Right forelimb (tissue), 1 donor: ENCODE results near the gene NTSR1.
A peak's percentile ranks its signal among the peaks of the same experiment; 100 is the strongest.

ENCODE experiments used
- DNase-seq: peaks from one replicate; pipeline ENCODE4 v3.0.0-alpha.2; 2018

The NTSR1 gene

DNA sequence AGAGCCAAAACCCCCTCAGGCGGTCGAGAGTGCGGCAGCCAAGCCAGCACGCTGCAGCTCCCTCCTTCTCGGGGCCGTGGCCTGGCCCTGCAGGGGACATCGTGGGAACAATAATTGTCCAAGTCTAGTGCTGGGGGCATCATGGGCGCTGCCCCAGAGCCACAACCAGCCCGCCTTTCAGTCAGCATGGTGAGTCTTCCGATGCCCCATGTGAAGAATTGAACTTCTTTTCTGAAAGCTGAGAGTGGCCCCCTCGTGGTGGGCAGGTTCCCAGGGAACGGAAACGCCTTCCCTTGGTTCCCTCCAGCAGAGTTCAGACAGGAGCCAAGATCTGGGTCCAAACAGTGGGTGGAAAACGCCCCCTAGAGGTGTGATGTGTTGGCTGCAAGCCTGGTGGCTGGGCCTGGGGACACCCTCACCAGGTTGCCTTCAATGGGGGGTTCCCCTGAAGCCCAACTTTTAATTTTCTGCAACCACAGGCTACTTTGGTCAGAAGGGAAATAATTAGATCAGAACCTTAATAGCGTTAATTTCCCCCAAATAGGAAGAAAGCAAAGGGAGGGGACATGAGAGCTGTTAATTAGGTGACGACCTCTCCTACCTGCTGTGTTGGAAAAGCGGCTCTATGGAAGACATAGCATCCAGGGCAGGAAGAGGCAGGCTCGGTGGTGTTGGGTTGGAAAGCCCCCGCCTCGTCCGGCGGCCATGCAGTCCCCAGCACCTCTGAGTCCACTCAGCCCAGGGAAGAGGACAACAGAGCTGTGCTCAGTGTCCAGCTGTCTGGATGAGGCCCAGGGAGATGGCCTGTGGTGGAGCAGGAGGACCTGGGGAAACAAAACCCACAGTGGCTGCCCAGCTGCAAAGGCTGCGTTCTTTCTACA, 82.9 kb downstream of the NTSR1 start:
- DNase-seq: peak; percentile 90

DNA sequence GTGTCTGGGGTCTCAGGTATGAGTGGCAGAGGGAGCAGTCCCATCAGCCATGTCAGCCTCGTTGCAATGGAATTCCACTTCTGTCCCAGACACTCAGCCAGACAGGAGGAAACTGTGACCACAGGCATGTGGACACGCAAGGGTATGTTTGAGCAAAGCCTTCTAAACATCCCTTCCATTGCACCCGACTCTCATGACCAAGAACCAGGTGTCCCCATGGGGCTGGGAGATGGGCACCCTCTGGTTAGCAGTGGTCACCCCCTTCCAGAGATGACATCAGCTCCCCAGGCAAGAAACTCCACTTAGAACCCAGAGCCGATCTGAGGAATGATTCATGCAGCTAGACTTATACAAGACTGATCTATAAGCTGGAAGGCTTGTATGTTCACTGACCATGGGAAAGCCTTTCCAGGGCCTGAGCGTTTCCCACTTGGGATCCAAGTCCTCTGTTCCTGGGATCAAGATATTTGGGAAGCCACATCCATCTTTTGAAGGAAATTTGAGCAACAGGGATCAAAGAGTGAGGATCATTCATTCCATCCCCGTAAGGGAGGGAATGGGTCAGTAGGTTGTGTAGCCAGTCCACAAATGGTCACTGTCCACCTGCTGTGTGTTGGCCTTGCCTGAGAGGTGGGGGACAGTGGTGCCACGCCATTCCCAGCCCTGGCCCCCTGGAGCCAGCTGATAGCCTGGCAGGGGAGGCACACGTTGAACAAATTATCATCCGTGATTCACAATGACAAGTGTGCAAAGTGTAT, 83.7 kb downstream of the NTSR1 start:
- DNase-seq: no peak

GRCh38 chr20:62792940-62793756, 84.5 kb downstream of the NTSR1 start:
- DNase-seq: no peak

GRCh38 chr20:62793757-62794006, 85.0 kb downstream of the NTSR1 start:
- no peak for DNase-seq

DNA sequence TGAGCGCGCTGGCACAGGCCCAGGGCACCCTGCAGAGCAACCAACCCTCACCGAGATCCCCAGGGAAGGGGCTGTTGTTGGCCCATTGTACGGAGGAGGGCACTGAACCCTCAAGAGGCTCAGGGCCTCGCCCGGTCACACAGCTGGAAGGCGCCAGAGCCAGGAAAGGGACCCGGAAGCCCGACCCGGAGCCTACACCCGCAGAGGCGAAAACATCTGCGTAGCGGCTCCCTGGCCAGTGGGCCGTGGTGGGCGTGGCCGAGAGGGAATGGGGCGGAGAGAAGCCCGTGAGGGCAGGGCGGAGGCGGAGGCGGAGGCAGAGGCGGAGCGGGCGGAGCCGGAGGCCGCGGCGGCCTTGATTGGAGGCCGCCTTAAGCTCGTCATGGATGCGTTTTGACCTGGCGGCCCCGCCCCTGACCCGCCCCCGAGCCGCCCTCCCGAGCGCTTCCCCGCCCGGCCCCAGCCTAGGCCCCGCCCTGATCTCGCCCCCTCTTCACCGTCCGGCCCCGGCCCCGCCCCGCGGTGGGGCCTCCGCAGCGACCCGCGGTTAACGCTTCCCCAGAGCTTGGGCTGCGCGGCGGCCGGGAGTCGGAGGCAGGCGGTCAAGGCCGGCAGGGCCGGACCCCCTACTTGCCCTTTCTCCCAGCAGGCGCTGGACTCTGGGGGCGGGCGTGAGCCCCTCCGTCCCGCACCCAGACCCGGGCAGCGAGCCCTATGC, 85.5 kb downstream of the NTSR1 start:
- DNase-seq: peak; percentile 97

GRCh38 chr20:62795023-62795761, 86.6 kb downstream of the NTSR1 start:
- DNase-seq: peak; percentile 73

GRCh38 chr20:62796699-62797491, 88.3 kb downstream of the NTSR1 start:
- no peak for DNase-seq

DNA sequence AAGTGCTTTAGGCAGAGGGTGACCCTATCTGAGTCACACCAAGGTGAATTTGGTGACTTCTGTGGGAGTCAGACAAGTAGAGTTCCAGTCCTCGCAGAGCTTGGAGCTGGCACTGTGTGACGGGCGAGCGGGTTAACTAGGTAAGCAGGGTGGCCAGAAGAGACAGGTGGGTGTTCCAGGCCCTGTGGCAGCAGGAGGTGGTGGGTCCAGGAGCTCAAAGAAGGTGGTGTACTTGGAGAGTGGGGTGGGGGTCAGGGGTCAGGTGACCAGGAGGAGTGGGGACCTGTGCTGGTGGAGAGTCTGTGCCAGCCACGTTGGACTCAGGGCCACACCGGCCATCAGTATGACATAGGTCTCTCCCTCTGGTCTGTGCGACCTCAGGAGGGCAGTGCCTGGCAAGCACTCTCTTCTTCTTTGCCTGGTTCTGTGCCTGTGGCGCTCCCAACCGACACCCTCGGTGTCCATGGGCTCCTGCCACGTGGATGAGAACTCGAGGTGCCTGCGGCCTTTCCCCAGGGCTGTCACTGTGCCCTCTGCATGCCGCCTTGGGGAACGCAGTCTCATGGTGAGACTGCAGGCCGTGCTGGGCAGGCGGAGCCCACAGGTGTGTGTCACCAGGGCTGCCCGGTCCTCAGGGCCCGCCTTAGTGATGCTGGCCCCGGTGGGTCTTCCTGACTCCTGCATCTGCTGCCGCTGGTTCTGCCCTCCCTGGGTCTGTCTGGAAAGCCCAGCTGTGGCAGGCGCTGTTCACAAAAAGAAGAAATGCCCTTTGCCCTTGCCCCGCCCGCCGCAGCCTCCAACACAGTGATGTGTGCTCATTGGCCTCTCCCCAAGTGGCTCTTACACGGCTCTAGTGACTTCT, 89.3 kb downstream of the NTSR1 start:
- DNase-seq: no peak

DNA sequence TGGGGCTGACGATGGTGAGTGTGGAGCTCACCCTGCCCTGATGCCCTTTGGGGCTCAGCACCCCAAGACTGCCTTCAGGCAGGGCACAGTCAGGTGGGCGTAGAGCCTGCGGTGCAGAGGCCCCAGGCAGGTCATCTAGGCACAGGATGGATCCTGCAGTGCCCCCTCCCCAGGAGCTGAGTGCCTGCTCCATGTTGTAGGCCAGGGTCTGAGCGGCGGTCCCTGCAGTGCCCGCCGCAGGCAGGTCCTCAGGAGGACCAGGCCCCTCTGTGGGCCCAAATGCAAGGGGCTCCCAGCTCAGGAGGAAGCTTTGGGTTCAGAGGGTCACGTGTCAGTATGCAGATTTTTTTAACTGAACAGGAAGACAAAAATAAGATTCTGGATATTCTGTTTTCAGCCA, 90.4 kb downstream of the NTSR1 start:
- no peak for DNase-seq

- DNase-seq: no peak
Measured at GRCh38 chr20:62799459-62799858, 90.8 kb downstream of the NTSR1 start.

DNA sequence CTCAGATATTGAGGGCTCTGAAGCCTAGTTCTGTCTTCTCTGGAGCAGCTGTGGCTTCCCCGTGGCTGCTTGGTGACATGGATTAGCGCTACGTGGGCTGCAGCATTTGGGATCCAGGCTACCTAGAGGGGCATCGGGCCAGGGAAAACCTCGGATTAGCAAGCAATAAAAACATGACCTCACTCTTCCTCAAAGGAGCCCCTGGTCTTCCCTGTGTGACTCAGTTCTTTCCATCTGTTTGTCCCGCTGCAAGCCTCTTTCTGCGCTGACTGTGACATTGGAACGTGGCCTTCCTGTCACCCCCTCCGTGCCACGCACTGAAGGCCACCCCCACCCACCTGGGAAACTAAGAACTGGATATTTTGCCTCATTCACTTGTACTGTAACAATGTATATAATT, 91.2 kb downstream of the NTSR1 start:
- no peak for DNase-seq

DNA sequence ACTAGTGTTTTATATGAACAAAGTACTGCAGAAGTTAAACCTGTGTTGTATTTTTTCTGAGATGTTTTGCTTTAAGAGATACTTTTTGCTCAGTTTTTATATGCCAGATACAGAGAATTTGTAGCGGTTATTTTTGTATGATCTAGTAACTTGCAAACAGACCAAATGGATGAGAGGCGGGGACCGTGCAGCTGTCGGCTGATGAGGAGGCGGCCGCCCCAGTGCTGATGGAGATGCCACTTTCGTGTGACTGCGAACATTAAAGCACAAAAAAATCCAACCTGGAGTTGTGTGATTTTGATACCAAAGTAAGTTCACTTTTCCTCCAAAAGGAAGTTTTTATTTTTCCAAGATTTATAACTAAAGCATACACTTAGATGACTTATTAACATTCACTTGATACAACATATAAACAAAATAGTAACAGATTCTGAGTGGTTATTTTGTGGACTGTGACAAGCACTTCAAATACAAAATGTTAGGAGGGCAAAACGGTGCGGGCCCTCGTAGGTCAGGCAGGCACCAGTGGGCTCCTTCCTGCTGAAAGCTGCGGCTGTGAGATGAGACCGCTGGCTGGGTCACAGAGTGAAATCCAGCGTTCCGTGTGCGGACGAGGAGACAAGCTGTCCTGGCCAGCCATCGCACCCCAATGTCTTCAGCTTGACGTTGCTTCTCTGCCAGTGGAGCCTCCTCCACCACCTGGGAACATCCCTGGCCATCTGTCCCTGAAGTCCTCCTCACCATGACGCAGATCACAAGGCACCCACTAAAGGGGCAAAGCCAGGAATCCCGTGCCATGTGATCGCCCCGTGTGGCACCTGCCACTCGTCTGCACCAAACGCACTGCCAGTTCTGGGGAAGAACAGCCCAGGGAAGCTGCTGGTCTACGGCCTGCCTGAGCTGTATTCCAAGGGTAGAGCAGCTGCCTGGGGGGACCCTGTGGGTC, 92.0 kb downstream of the NTSR1 start:
- no peak for DNase-seq

DNA sequence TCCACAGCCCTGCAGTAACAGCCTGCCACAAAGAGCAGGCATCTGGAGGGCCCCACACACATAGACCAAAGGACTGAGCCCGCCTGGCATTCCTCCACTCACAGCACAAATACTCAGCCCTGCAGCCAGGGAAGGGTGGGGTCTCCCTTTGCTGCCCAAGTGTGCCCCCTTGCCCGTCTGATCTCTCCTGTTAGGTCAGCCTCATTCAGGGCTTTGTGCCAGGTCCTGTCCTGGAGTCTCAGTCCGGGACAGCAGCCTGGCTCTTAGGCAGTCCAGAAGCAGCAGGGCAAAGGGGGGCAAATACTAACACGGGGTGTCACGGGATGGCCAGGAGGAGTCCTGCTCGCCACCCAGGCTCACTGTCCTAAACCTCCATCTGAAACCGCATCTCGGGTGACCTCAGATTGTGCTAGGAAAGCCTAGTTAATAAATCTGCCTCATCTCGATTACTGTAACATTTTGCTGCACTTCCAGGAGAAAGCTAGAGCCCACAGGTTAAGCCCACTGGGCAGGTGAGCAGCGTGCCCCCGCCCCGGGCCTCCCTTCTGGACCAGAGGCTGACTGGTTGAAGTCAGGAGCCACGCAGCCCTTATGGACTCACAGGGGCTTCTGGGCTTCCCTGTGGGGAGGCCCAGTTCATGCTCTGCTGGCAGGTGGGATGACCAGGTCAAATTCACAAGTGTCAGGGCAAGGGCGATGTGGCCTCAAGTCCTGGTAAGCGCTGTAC, 92.8 kb downstream of the NTSR1 start:
- no peak for DNase-seq

DNA sequence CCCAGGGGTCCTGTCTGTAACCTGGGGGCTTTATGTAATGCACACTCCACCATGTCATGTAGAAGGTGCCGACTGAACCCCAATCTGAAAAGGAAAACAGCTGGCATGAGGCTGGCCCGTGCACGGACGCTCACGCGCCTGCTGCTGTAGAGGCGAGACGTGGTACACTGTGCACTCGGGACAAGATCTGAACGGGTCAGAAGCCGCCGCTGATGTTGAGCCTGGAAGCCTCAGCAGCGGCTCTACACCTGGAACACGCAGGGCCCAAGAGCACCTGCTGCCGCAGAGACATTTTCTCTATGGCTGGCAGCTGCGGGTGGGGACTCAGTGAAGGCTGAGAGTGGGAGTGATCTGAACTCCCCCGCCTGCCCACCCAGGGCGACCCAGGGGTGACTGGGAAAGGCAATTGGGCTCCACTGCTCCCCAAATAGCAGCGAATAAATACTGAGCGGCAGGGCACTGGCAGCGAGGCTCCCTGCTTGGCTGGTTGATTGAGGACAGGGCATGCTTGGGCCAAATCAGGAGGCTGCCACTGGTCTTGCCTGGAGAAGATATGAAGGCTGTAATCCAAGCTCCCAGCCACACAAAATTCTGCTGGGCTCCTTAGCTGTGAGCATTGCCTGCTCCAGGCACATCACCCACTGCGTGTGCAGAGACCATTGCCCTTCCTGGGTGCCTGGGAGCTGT, 93.5 kb downstream of the NTSR1 start:
- DNase-seq: no peak

DNA sequence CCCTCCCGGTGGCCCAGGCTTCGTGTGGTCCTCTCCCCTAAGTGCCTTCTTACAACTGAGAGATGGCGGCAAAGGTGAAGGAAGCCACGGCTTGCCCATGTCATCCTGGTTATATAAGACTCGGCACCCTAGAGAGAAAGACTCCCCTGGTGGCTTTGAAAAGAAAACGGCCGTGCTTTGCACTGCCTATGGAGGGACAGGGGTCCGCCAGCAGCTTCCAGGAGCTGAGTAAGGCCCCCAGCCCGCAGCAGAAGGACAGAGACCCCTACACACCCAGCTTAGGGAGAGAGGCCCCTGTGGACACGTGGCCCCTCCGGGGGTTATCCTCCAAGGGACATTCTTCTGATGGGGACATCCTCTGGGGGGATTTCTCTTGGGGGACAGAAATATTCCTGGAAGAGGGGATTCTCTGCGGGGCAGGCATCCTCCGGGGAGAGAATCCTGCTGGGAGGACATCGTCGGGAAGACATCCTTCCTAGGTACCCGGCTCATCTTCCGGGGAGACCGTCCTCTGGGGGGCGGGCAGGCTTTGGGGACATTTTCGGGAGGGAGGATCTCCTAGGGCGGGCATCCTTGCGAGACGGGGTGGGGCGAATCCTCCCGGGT, 95.5 kb downstream of the NTSR1 start:
- DNase-seq: no peak

- DNase-seq: peak; percentile 81
Measured at GRCh38 chr20:62804627-62805154, 96.1 kb downstream of the NTSR1 start, which contains the start of gene OGFR. Gene OGFR (plus strand): TSS chr20:62804835. CDS start chr20:62804860, 25 bp downstream.

GRCh38 chr20:62805155-62805710, 96.6 kb downstream of the NTSR1 start:
- no peak for DNase-seq
